Psoas muscle (tissue), 8 donors: ENCODE measurements around the gene GTPBP4. TPM values are rescaled to one million over a fixed set of nuclear protein-coding genes. Genes with fewer than 3 reads are reported as not detected.
A peak's percentile ranks its signal among the peaks of the same experiment; 100 is the strongest.

ENCODE experiments used
- ATAC-seq, 4 donors: fragments of 200-7000 bp; cut with Tn5 transposase; one replicate each; pipeline ENCODE4 v1.9.1; 2020; ENCODE audit warnings: moderate library complexity in 3 of 4, mild to moderate bottlenecking in 2 of 4
- DNase-seq, 2 donors: peaks; one replicate each; pipeline ENCODE4 v3.0.0-alpha.2; 2020
- H3K27ac ChIP-seq: fragments of 200-600 bp; one replicate; pipeline ENCODE4 v1.8.0; 2022
- H3K27me3 ChIP-seq, 3 donors: fragments of 200-600 bp in 1 of 3; one replicate each; pipeline versions ENCODE4 v1.6.1 to v1.8.0; 2013 to 2022; ENCODE audit warnings: low read length in 2 of 3, mild to moderate bottlenecking in 2 of 3, moderate library complexity in 1 of 3; ENCODE audit not compliant: insufficient read depth in 3 of 3
- H3K36me3 ChIP-seq, 2 donors: fragments of 200-600 bp in 1 of 2; one replicate each; pipeline versions ENCODE4 v1.6.1 to v1.8.0; 2013 to 2022; ENCODE audit warnings: low read depth in 1 of 2, mild to moderate bottlenecking in 1 of 2, moderate library complexity in 1 of 2; ENCODE audit not compliant: insufficient read depth in 1 of 2
- H3K4me1 ChIP-seq: fragments of 200-600 bp; one replicate; pipeline ENCODE4 v1.8.0; 2022
- H3K4me3 ChIP-seq: fragments of 200-600 bp; one replicate; pipeline ENCODE4 v1.8.0; 2022; ENCODE audit warnings: mild to moderate bottlenecking
- H3K9me3 ChIP-seq: fragments of 200-600 bp; one replicate; pipeline ENCODE4 v1.8.0; 2022
- WGBS, 3 donors: extraction: QIAGEN DNeasy Blood & Tissue Kit; methylation state at CpG; one replicate each; pipeline versions ENCODE4 v1.1.6 to v1.1.7; 2013; 5-methylcytosine and 5-hydroxymethylcytosine counted together
- intact Hi-C, 2 donors: fragments of 100-400 bp; cut with DNase I; formaldehyde crosslinking; loops; one replicate each; pipeline versions ENCODE4 v1.11.0 to v1.14.2; 2022
- polyA plus RNA-seq, 3 donors: library from polyadenylated mRNA; stranded (reverse); fragments of 200-250 nt; gene quantifications; one replicate each; pipeline ENCODE4 v1.2.3, GENCODE V29; 2013
- total RNA-seq, 4 donors: library from RNA; stranded (reverse); fragmentation: NEBNext Ultra II Directional in 2 of 4; extraction: Animal tissue kit (Norgen Biotek cat#: 25700) in 2 of 4; gene quantifications; one replicate each; pipeline versions ENCODE4 v1.2.1 to v1.2.4, GENCODE V29; 2021 to 2023
- TF ChIP-seq, protein P1 (sequence below): fragments of 200-600 bp; IDR thresholded peaks from one replicate; pipeline ENCODE4 v1.8.0; 2022; ENCODE audit warnings: antibody characterized with exemption
- donor health status: healthy with polysubstance abuse.
- donor health status: DM: no; HTN: no; CAD: no; lungs with moderate emphysema.
- donor health status: Bipolar disorder and iron deficiency.
- donor health status: healthy.
- donor health status: DM: yes; HTN: yes; CAD: no.
- donor health status: DM: no; HTN: no; CAD: no.
- donor health status: DM: no; HTN: no; CAD: no.
- donor health status: DM: yes; HTN: yes; CAD: no.

GTPBP4 gene
- total and polyA plus RNA-seq, 7 donors: 36.3 to 134 (median 70.2) TPM

DNA sequence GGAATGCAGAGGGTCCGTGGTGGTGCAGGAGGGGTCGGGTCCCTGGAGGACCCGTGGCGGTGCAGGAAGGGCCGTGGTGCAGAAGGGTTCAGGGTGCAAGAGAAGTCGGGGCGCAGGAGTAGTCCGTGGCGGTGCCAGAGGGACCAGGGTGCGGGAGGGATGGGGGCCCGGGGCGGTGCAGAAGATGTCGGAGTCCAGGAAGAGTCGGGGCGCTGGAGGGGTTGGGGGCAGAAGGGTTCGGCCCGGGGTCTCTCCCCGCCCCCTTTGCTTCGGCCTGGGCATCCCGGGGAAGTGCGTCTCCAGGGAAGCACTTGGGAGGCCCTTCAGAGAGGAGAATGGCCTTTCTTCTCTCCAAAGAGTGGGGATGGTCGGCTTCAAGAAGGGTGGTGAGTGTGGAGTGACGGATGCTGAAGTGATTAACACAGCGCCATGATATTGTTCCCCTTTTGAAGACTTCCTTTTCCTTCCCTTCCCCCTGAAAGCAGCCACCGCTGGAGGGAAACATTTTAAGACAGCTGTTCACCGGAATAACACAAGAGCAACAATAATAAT is 68.9 kb downstream of the GTPBP4 start:
- 1 to 4% (median 1%) methylated on average over 23 to 26 of the region's 26 CpGs for WGBS, 3 donors
- Histone ChIP-seq H3K4me3 (peak overlapping the region; percentile 96), H3K9me3 (no peaks in the 10 kb centered on the region), H3K36me3 (peaks cover 3 to 32% of the 10 kb centered on the region in 2 donors), H3K27ac (peak overlapping the region; percentile 100), H3K27me3 (no peaks in the 10 kb centered on the region), H3K4me1 (peaks cover 52% of the 10 kb centered on the region)
- TF ChIP-seq, protein P1, sequence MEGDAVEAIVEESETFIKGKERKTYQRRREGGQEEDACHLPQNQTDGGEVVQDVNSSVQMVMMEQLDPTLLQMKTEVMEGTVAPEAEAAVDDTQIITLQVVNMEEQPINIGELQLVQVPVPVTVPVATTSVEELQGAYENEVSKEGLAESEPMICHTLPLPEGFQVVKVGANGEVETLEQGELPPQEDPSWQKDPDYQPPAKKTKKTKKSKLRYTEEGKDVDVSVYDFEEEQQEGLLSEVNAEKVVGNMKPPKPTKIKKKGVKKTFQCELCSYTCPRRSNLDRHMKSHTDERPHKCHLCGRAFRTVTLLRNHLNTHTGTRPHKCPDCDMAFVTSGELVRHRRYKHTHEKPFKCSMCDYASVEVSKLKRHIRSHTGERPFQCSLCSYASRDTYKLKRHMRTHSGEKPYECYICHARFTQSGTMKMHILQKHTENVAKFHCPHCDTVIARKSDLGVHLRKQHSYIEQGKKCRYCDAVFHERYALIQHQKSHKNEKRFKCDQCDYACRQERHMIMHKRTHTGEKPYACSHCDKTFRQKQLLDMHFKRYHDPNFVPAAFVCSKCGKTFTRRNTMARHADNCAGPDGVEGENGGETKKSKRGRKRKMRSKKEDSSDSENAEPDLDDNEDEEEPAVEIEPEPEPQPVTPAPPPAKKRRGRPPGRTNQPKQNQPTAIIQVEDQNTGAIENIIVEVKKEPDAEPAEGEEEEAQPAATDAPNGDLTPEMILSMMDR: no peak
- ATAC-seq (peak in 2 of 4 donors; percentile 1 to 37), DNase-seq (no peak)
- intact Hi-C loops: loop anchor here (5.0 to 10.0 kb wide), 2 partner anchors 70 to 122 kb away; partner anchors contain the start of genes GTPBP4 (in 2 of the 2) and LARP4B (in 1 of the 2)

DNA sequence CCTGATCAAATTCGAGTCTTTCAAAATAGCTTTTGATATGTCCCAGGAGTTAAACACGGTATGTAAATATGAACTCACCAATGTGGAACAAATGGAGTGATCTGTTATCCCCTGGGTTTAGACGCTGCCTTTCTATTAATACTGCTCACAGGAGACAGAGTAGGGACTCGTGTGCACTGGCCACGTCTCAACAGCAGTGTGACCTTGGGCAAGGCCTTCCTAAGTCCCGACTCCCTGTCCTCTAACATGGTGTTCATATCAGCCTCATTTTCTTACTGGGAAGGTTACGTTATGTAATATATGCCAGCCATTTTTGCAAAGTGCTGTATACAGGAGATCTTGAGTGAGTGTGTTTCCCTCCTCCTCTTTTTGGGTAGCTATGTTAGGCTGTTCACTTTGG is 69.8 kb downstream of the GTPBP4 start:
- WGBS, 3 donors: 24 to 40% (median 34%) methylated on average over 7 of the region's 7 CpGs
- Histone ChIP-seq H3K4me3 (peak overlapping the region; percentile 96), H3K9me3 (no peaks in the 10 kb centered on the region), H3K27me3 (no peaks in the 10 kb centered on the region), H3K27ac (peak overlapping the region; percentile 100), H3K36me3 (peaks cover 3 to 23% of the 10 kb centered on the region in 2 donors), H3K4me1 (peaks cover 55% of the 10 kb centered on the region)
- TF ChIP-seq, protein P1: no peak
- intact Hi-C loops: loop anchor here (5.0 to 10.0 kb wide), 2 partner anchors 71 to 123 kb away; partner anchors contain the start of genes GTPBP4 (in 2 of the 2) and LARP4B (in 1 of the 2)
- ATAC-seq (peak in 2 of 4 donors; percentile 26 to 40), DNase-seq (no peak)

DNA sequence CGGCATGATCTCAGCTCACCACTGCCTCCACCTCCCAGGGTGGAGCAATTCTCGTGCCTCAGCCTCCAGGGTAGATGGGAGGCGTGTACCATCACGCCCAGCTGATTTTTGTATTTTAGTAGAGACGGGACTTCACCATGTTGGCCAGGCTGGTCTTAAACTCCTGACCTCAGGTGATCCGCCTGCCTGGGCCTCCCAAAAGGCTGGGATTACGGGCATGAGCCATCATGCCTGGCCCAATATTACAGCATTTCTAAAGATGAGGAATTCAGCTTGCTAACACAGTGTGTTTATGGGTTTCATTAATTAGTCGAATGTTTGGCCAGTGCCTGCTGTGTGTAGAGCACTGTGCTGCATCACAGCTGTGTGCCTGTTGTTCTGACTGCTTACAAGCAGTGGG is 71.7 kb downstream of the GTPBP4 start:
- DNase-seq (no peak), ATAC-seq (no peak)
- WGBS, 3 donors: 92 to 95% (median 94%) methylated on average over 8 of the region's 8 CpGs
- Histone ChIP-seq H3K27me3 (no peaks in the 10 kb centered on the region), H3K4me3 (no peak overlapping the region), H3K4me1 (peaks cover 41% of the 10 kb centered on the region), H3K27ac (no peak overlapping the region), H3K9me3 (no peaks in the 10 kb centered on the region), H3K36me3 (peaks cover 0 to 12% of the 10 kb centered on the region in 2 donors)
- intact Hi-C loops: loop anchor here (5.0 to 10.0 kb wide), 3 partner anchors 38 to 125 kb away; partner anchors contain the start of genes GTPBP4 (in 2 of the 2) and LARP4B (in 1 of the 2)
- TF ChIP-seq, protein P1: no peak

DNA sequence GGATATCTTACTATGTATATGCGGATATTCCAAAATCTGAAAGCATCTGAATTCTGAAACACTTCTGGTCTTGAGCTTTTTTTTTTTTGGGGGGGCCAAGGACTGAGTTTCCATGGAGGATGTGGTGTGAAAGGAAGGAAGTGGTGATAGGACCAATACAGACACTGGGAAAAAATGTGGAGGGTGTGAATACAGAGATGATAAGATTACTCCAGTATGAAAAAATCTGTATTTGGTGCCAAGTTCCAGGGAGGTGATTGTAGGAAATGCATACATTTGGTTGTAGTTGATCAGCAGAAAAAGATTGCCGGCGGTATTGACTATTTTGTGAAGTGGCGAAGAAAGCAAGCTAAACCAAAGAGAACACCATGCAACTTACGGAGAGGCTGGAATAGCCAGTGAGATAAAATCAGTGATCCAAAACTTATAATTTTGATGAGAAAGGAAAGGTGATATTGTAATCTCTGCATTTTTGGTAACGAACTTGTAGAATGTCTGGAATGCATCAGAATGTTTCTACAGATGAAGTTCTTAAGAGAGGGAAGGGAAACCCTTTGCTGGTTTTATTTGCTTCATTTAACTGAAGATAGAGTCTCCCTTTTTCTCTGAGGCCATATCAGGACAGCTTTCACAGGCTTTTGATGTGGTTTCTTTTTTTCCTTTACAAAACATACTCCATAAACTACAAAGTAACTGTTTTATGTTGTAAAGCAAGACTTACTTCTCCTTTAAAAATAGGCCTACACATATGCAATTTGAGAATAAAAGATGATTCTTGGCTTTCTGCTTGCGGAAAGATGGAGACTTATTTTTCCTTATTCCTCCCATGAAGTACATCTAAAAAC is 73.9 kb downstream of the GTPBP4 start:
- Histone ChIP-seq H3K4me1 (peaks cover 36% of the 10 kb centered on the region), H3K4me3 (no peak overlapping the region), H3K27ac (no peak overlapping the region), H3K27me3 (no peaks in the 10 kb centered on the region), H3K9me3 (no peaks in the 10 kb centered on the region), H3K36me3 (peaks cover 0 to 12% of the 10 kb centered on the region in 2 donors)
- TF ChIP-seq, protein P1: no peak
- intact Hi-C loops: loop anchor here in 1 of 2 donors (5.0 kb wide), 1 partner anchor 40 kb away; no protein-coding TSS in a partner anchor
- DNase-seq (no peak), ATAC-seq (no peak)
- 89 to 91% (median 90%) methylated on average over 7 of the region's 7 CpGs for WGBS, 3 donors
